ENCODE measurements around the gene HIRA. TPM values are rescaled to one million over a fixed set of nuclear protein-coding genes. Genes with fewer than 3 reads are reported as not detected.

Gene HIRA
- total and polyA plus RNA-seq, 9 of the 15 experiments (the other 6 are each of a cell fraction or from before 2014, with no cell fraction given) = 0.96 to 132 (median 58.4) TPM

DNA sequence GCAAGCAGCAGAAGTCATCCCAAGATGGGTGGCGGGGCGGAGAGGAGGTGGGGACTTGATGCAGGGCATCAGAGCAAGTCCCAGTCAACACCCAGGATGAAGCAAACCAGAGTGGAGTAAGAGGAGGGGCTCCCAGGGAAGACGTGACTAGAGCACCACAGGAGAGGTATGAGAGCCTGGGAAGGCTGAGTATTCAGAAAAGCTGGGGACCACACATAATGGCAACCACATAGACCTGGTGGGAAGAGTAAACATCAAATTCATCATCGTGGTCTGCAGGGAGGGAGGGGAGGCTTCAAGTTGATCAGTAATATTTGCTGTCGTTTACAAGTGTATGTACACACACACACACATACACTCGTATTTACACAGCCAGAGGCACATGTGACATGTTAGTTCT, 79.3 kb downstream of the HIRA start (continued):
- TF ChIP-seq SP2 (IDR thresholded peaks at IDR 0.05; ENCODE audit: extremely low read depth, low read depth, low read length, poor library complexity, severe bottlenecking) (peak; percentile 15), ZSCAN32 (CRISPR knock-in tag; IDR thresholded peaks at IDR 0.05) (0 out of 2 replicates have a peak, but pooled peaks have one; percentile 37), ZNF121 (CRISPR knock-in tag; conservative IDR thresholded peaks at IDR 0.05) (peak; percentile 18; the same call in 1 of the 2 replicates), HDAC2 (IDR thresholded peaks at IDR 0.05) (no peak)

GRCh38 chr22:19351604-19352003, 79.9 kb downstream of the HIRA start:
- TSS peak; percentile 16 for BruUV-seq (replicated peaks)
- 0 out of 2 replicates have a peak, but pooled peaks cover 6% of the 10 kb centered on the region for H4K20me1 ChIP-seq (replicated peaks; ENCODE audit: control insufficient read depth, insufficient read depth, low read length)
- POLR2A ChIA-PET = interaction anchor here (1.2 to 1.9 kb wide), 2 partner anchors 9 to 14 kb away, joined by 5 to 8 read pairs; no protein-coding TSS in a partner anchor
- CTCF ChIA-PET (ENCODE audit: low intra/inter-chr PET ratio) = no interaction called here
- in situ Hi-C loops (cut with MboI) (no loop called here), intact Hi-C loops (cut with micrococcal nuclease) (no loop called here)
- ATAC-seq (no peak), DNase-seq (ENCODE audit: extremely low read depth in 1 of 4, low spot score in 3 of 4) (no peak), FAIRE-seq (no peak)
- WGBS (ENCODE audit: insufficient coverage, low coverage, missing lambda C conversion rate) = 89% methylated on average over 6 of the region's 6 CpGs
- peaks cover 95% of the 10 kb centered on the region for H3K36me3 ChIP-seq (ENCODE audit: control insufficient read depth, insufficient read depth, low read length)
- TF ChIP-seq USF1 (CRISPR knock-in tag; IDR thresholded peaks at IDR 0.05) (peak; percentile 54; the same call in 1 of the 2 replicates), HCFC1 (IDR thresholded peaks at IDR 0.05; ENCODE audit: low read depth, low read length) (no peak), ZNF766 (CRISPR knock-in tag; conservative IDR thresholded peaks at IDR 0.05) (no peak), IRF2 (CRISPR knock-in tag; IDR thresholded peaks at IDR 0.05) (peak; percentile 62; the same call in 1 of the 2 replicates), POLR2A (conservative IDR thresholded peaks at IDR 0.05) (peak; percentile 31; the same call in 1 of the 2 replicates), SOX6 (IDR thresholded peaks at IDR 0.05) (no peak), BRCA1 (IDR thresholded peaks at IDR 0.05) (no peak), BRCA1 (CRISPR knock-in tag; IDR thresholded peaks at IDR 0.05) (peak; percentile 47; the same call in 1 of the 2 replicates), ZC3H4 (CRISPR knock-in tag; IDR thresholded peaks at IDR 0.05; ENCODE audit: borderline replicate concordance) (0 out of 2 replicates have a peak, but pooled peaks have one; percentile 71), RBM22 (IDR thresholded peaks at IDR 0.05; ENCODE audit: low read depth, low read length, poor library complexity, severe bottlenecking) (peak; percentile 9), ZNF511 (CRISPR knock-in tag; IDR thresholded peaks at IDR 0.05) (peak; percentile 37; the same call in 1 of the 2 replicates), ZNF263 (CRISPR knock-in tag; IDR thresholded peaks at IDR 0.05; ENCODE audit: borderline replicate concordance) (no peak), ZNF583 (CRISPR knock-in tag; IDR thresholded peaks at IDR 0.05) (no peak), MED1 (CRISPR knock-in tag; IDR thresholded peaks at IDR 0.05; ENCODE audit: borderline replicate concordance) (0 out of 2 replicates have a peak, but pooled peaks have one; percentile 62), JUN (IDR thresholded peaks at IDR 0.05; ENCODE audit: borderline replicate concordance, low read depth, low read length) (no peak), JUN (CRISPR knock-in tag; IDR thresholded peaks at IDR 0.05; ENCODE audit: borderline replicate concordance) (no peak)
- TF ChIP-seq, protein P1, sequence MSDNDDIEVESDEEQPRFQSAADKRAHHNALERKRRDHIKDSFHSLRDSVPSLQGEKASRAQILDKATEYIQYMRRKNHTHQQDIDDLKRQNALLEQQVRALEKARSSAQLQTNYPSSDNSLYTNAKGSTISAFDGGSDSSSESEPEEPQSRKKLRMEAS (CRISPR knock-in tag; IDR thresholded peaks at IDR 0.05) = 0 out of 2 replicates have a peak, but pooled peaks have one; percentile 50
- no peak overlapping the region for H3K4me2 ChIP-seq (ENCODE audit: insufficient read depth, low read length)
- H3K9me1 ChIP-seq (ENCODE audit: control insufficient read depth, insufficient read depth, low read length) = no peaks in the 10 kb centered on the region
- no peaks in the 10 kb centered on the region for H3K9me3 ChIP-seq (replicated peaks; ENCODE audit: control insufficient read depth, insufficient read depth, low read depth, low read length)
- no peaks in the 10 kb centered on the region for H3K27me3 ChIP-seq (ENCODE audit: control insufficient read depth in 2 of 2, insufficient read depth in 2 of 2, low read length in 2 of 2)
- no peak overlapping the region for H3K27ac ChIP-seq (ENCODE audit: extremely low read depth, low read depth, low read length)
- H2AFZ ChIP-seq (ENCODE audit: low read depth, low read length) = no peak overlapping the region
- H3K4me3 ChIP-seq = no peak overlapping the region
- no peaks in the 10 kb centered on the region for H3K79me2 ChIP-seq (ENCODE audit: control insufficient read depth, insufficient read depth, low read length)
- H3K9ac ChIP-seq (ENCODE audit: insufficient read depth in 1 of 2, low read depth in 2 of 2, low read length in 2 of 2) = no peak overlapping the region
- peaks cover 0 to 7% of the 10 kb centered on the region in 2 experiments; a peak in 1 of 5 replicates for H3K4me1 ChIP-seq (replicated peaks in 1 of 2; ENCODE audit: control insufficient read depth in 2 of 2, insufficient read depth in 2 of 2, low read length in 2 of 2)
